Measurements from ENCODE around the gene ABHD12. TPM values are rescaled to one million over a fixed set of nuclear protein-coding genes. Genes with fewer than 3 reads are reported as not detected.

ABHD12 gene
- total RNA-seq, 3 donors from 2014 or later (not counting 1 experiment from before 2014, with no cell fraction given) = 28.5 to 34.6 (median 34.5) TPM

- peaks cover 58% of the 10 kb centered on the region for H3K36me3 ChIP-seq (ENCODE audit: control insufficient read depth, insufficient read depth, low read length)
- Mint-ChIP-seq H3K27me3 (ENCODE audit: low read depth in 2 of 2) (no peaks in the 10 kb centered on the region), H3K4me3 (no peak overlapping the region), H3K27ac (no peak overlapping the region), H3K9me3 (no peaks in the 10 kb centered on the region), H3K36me3 (no peaks in the 10 kb centered on the region), H3K4me1 (peaks cover 0 to 10% of the 10 kb centered on the region in 2 donors)
- H3K27me3 ChIP-seq (ENCODE audit: control insufficient read depth, insufficient read depth, low read length) = no peaks in the 10 kb centered on the region
- no peaks in the 10 kb centered on the region for H3K9me3 ChIP-seq (ENCODE audit: control insufficient read depth, insufficient read depth, low read length)
- H3K27ac ChIP-seq (ENCODE audit: low read length) = no peak overlapping the region
- H3K4me1 ChIP-seq (ENCODE audit: control insufficient read depth, insufficient read depth, low read length) = peaks cover 8% of the 10 kb centered on the region
- 98% methylated on average over 19 of the region's 19 CpGs for WGBS (ENCODE audit: insufficient coverage)
- H3K4me3 ChIP-seq (ENCODE audit: low read length) = no peak overlapping the region
- no peak for ATAC-seq
- no peak for DNase-seq
- no peak for TF ChIP-seq CTCF (IDR thresholded peaks at IDR 0.05)
- intact Hi-C loops (cut with micrococcal nuclease) = no loop called here
Measured at GRCh38 chr20:25277941-25278521, 112.6 kb downstream of the ABHD12 start.

- Mint-ChIP-seq H3K4me1 (peaks cover 0 to 6% of the 10 kb centered on the region in 2 donors), H3K27me3 (ENCODE audit: low read depth in 2 of 2) (no peaks in the 10 kb centered on the region), H3K4me3 (no peak overlapping the region), H3K9me3 (no peaks in the 10 kb centered on the region), H3K36me3 (no peaks in the 10 kb centered on the region), H3K27ac (no peak overlapping the region)
- H3K4me3 ChIP-seq (ENCODE audit: low read length) = no peak overlapping the region
- peaks cover 59% of the 10 kb centered on the region for H3K36me3 ChIP-seq (ENCODE audit: control insufficient read depth, insufficient read depth, low read length)
- 96% methylated on average over 24 of the region's 24 CpGs for WGBS (ENCODE audit: insufficient coverage)
- TF ChIP-seq CTCF (IDR thresholded peaks at IDR 0.05) = no peak
- ATAC-seq = no peak
- peaks cover 8% of the 10 kb centered on the region for H3K4me1 ChIP-seq (ENCODE audit: control insufficient read depth, insufficient read depth, low read length)
- H3K9me3 ChIP-seq (ENCODE audit: control insufficient read depth, insufficient read depth, low read length) = no peaks in the 10 kb centered on the region
- intact Hi-C loops (cut with micrococcal nuclease) = no loop called here
- H3K27me3 ChIP-seq (ENCODE audit: control insufficient read depth, insufficient read depth, low read length) = no peaks in the 10 kb centered on the region
- H3K27ac ChIP-seq (ENCODE audit: low read length) = no peak overlapping the region
- DNase-seq = no peak
Measured at GRCh38 chr20:25277051-25277801, 113.4 kb downstream of the ABHD12 start.

GRCh38 chr20:25276533-25277050 is 114.0 kb downstream of the ABHD12 start:
- Histone ChIP-seq H3K36me3 (ENCODE audit: control insufficient read depth, insufficient read depth, low read length) (peaks cover 64% of the 10 kb centered on the region), H3K27ac (ENCODE audit: low read length) (no peak overlapping the region), H3K27me3 (ENCODE audit: control insufficient read depth, insufficient read depth, low read length) (no peaks in the 10 kb centered on the region), H3K4me1 (ENCODE audit: control insufficient read depth, insufficient read depth, low read length) (peaks cover 8% of the 10 kb centered on the region), H3K9me3 (ENCODE audit: control insufficient read depth, insufficient read depth, low read length) (no peaks in the 10 kb centered on the region), H3K4me3 (ENCODE audit: low read length) (no peak overlapping the region)
- Mint-ChIP-seq H3K27ac (no peak overlapping the region), H3K4me3 (no peak overlapping the region), H3K27me3 (ENCODE audit: low read depth in 2 of 2) (no peaks in the 10 kb centered on the region), H3K9me3 (no peaks in the 10 kb centered on the region), H3K4me1 (peaks cover 0 to 6% of the 10 kb centered on the region in 2 donors), H3K36me3 (no peaks in the 10 kb centered on the region)
- intact Hi-C loops (cut with micrococcal nuclease) = no loop called here
- no peak for TF ChIP-seq CTCF (IDR thresholded peaks at IDR 0.05)
- DNase-seq = no peak
- no peak for ATAC-seq
- 97% methylated on average over 24 of the region's 24 CpGs for WGBS (ENCODE audit: insufficient coverage)

All from natural killer cell (primary cell).